Brain microvascular endothelial cell (primary cell): ENCODE data around the gene HS6ST3.

Source experiments
- DNase-seq: peaks from one replicate; pipeline ENCODE4 v3.0.0-alpha.2; 2020
- H3K27ac ChIP-seq: fragments of 250-450 bp; sonication (Bioruptor Pico); 2 replicates; pipeline ENCODE4 v1.5.1; 2020; ENCODE audit warnings: mild to moderate bottlenecking, moderate library complexity
- H3K27me3 ChIP-seq: fragments of 250-450 bp; sonication (Bioruptor Pico); replicated peaks from 2 replicates; pipeline ENCODE4 v1.5.1; 2020; ENCODE audit warnings: mild to moderate bottlenecking
- H3K36me3 ChIP-seq: fragments of 250-450 bp; sonication (Bioruptor Pico); replicated peaks from 2 replicates; pipeline ENCODE4 v1.5.1; 2020; ENCODE audit warnings: mild to moderate bottlenecking
- H3K4me3 ChIP-seq: 2 replicates; pipeline ENCODE4 v1.5.1; 2011; ENCODE audit warnings: low read depth, mild to moderate bottlenecking, control low read depth, low read length, moderate library complexity
- in situ Hi-C: cut with HindIII; loops from 2 replicates; pipeline ENCODE4 v1.10.0; 2017; ENCODE audit warnings: low sequenced_read_pairs, low pct_ligation_motif_present
- TF ChIP-seq, protein P1 (sequence below): IDR thresholded peaks from 2 replicates; pipeline ENCODE4 v1.5.1; 2011; ENCODE audit warnings: low read depth, mild to moderate bottlenecking, moderate library complexity, low read length, control low read depth, inconsistent platforms; ENCODE audit errors: missing control alignments

The HS6ST3 gene

DNA sequence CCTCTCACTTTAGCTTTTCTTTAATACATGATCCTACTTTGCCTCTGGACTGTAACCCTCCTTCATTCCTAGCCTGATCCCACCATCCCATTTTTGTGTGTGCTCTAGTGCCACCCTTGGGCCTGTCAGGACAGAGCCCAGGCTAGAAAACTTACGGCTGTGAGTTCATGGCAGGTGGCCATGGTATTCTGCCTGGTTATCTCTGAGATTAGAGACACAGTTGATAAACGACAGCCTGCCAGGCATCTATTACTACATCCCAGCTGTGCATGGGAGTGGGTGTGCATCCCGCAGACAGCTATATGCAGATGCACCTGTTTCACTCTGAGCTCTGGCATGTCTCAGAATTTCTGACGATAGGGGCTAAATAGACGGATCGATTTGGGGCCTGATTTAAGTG is 110.9 kb downstream of the HS6ST3 start:
- TF ChIP-seq, protein P1, sequence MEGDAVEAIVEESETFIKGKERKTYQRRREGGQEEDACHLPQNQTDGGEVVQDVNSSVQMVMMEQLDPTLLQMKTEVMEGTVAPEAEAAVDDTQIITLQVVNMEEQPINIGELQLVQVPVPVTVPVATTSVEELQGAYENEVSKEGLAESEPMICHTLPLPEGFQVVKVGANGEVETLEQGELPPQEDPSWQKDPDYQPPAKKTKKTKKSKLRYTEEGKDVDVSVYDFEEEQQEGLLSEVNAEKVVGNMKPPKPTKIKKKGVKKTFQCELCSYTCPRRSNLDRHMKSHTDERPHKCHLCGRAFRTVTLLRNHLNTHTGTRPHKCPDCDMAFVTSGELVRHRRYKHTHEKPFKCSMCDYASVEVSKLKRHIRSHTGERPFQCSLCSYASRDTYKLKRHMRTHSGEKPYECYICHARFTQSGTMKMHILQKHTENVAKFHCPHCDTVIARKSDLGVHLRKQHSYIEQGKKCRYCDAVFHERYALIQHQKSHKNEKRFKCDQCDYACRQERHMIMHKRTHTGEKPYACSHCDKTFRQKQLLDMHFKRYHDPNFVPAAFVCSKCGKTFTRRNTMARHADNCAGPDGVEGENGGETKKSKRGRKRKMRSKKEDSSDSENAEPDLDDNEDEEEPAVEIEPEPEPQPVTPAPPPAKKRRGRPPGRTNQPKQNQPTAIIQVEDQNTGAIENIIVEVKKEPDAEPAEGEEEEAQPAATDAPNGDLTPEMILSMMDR, result no peak
- no peaks in the 10 kb centered on the region for H3K36me3 ChIP-seq
- H3K27me3 ChIP-seq, result no peaks in the 10 kb centered on the region
- H3K27ac ChIP-seq, result no peak overlapping the region
- no peak for DNase-seq
- in situ Hi-C loops, result no loop called here
- H3K4me3 ChIP-seq, result no peak overlapping the region

DNA sequence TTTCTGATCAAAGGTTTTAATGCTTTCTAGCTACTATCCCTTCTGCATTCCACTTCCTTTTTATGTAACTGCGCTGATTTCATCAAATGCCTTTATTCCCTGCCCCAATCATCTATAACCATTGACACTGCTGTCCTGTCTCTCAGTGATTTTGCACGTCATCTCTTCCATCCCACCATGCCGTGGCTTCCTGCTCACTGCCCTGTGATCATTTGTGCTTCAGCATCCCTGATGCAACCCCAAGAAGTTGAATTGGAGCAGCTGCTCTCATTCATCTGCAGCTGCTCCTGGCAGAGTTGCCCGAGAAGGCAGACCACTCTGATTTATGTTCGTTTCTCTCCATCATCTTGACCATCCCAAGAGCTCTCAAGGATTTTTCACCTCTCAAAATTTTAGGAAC is 112.4 kb downstream of the HS6ST3 start:
- Histone ChIP-seq H3K27ac (no peak overlapping the region), H3K27me3 (no peaks in the 10 kb centered on the region), H3K4me3 (no peak overlapping the region), H3K36me3 (no peaks in the 10 kb centered on the region)
- TF ChIP-seq, protein P1, result no peak
- in situ Hi-C loops, result no loop called here
- DNase-seq, result no peak

DNA sequence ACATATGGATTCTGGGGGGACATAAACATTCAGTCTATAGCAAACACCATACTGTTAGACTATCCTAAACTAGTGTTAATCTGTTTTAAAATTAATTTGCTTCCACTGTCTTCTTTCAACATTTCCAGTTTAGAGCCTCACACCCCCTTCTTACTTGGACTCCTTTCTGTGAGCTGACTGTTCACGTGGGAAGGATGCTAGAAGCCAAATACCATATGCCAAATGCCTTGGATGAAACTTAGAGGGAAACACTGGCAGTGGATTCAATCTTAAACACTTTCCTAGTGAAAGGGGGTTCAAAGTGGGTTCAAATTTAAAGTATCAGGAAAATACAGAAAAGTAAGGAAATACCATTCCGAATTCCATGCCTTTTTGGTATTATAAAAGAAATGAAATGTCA is 113.6 kb downstream of the HS6ST3 start:
- no peak overlapping the region for H3K27ac ChIP-seq
- TF ChIP-seq, protein P1, result no peak
- no peaks in the 10 kb centered on the region for H3K36me3 ChIP-seq
- H3K4me3 ChIP-seq, result no peak overlapping the region
- H3K27me3 ChIP-seq, result no peaks in the 10 kb centered on the region
- DNase-seq, result no peak
- in situ Hi-C loops, result no loop called here

GRCh38 chr13:96214824-96215445 is 125.0 kb downstream of the HS6ST3 start:
- Histone ChIP-seq H3K4me3 (no peak overlapping the region), H3K27me3 (no peaks in the 10 kb centered on the region), H3K27ac (no peak overlapping the region), H3K36me3 (no peaks in the 10 kb centered on the region)
- in situ Hi-C loops, result no loop called here
- no peak for DNase-seq
- TF ChIP-seq, protein P1, result no peak

- Histone ChIP-seq H3K27me3 (no peaks in the 10 kb centered on the region), H3K36me3 (no peaks in the 10 kb centered on the region), H3K4me3 (no peak overlapping the region), H3K27ac (no peak overlapping the region)
- in situ Hi-C loops, result no loop called here
- TF ChIP-seq, protein P1, result no peak
- no peak for DNase-seq
These were observed 126.6 kb downstream of the HS6ST3 start for GRCh38 chr13:96216543-96216942.

DNA sequence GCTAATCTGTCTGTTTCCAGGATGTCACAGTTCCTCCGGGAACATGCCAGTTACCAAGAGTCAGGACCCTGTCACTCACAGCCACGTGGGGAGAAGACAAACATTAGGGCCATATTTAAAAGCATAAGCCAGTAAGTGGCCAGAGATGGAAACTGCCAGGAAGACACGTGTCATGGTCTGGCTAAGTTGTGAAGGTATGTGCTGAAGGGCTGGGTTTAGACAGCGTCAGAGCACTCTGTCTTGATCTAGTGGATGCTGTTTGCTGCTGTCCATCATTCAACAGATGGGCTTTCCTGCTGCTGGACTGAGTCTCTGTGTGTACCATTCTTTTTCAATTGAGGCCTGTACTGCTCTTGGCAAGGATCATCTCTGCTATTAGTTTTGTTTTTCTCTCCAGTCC is 128.6 kb downstream of the HS6ST3 start:
- no peak for DNase-seq
- TF ChIP-seq, protein P1, result no peak
- H3K4me3 ChIP-seq, result no peak overlapping the region
- no peak overlapping the region for H3K27ac ChIP-seq
- H3K27me3 ChIP-seq, result no peaks in the 10 kb centered on the region
- in situ Hi-C loops, result no loop called here
- H3K36me3 ChIP-seq, result no peaks in the 10 kb centered on the region
